Panc1 (cell line): ENCODE measurements around the gene ZSWIM8. TPM values are rescaled to one million over a fixed set of nuclear protein-coding genes. Genes with fewer than 3 reads are reported as not detected.
A peak's percentile ranks its signal among the peaks of the same experiment; 100 is the strongest.

ENCODE experiments used
- ATAC-seq: fragments of 200-7000 bp; cut with Tn5 transposase; 2 replicates; pipeline ENCODE4 v1.9.1; 2020; ENCODE audit warnings: mild to moderate bottlenecking, moderate library complexity
- BruUV-seq: library from RNA; stranded (reverse); fragments of 400-500 nt; replicated peaks from 2 replicates; lab custom pipeline; 2021; lab: Mats Ljungman, UMichigan
- CTCF ChIA-PET: fragments of 300-600 bp; sonication (Branson Sonifier 250); formaldehyde crosslinking; loops from one replicate; lab custom pipeline; 2022; ENCODE audit warnings: antibody characterized with exemption; lab: Charles Lee
- POLR2A ChIA-PET: fragments of 300-600 bp; sonication (Branson Sonifier 250); formaldehyde crosslinking; loops from one replicate; lab custom pipeline; 2022; ENCODE audit warnings: antibody characterized with exemption; lab: Charles Lee
- DNase-seq: peaks from one replicate; pipeline ENCODE4 v3.0.0-alpha.2; 2010; ENCODE audit warnings: low read depth, low spot score
- H3K27ac ChIP-seq: 2 replicates; pipeline ENCODE4 v1.5.1; 2011; ENCODE audit warnings: mild to moderate bottlenecking, low read length, inconsistent platforms
- H3K27me3 ChIP-seq: fragments of 200-500 bp; sonication (Bioruptor generic); 2 replicates; pipeline ENCODE4 v1.6.0; 2014; ENCODE audit warnings: low read length, inconsistent platforms; ENCODE audit not compliant: control insufficient read depth, insufficient read depth
- H3K36me3 ChIP-seq: fragments of 200-500 bp; sonication (Bioruptor generic); 2 replicates; pipeline ENCODE4 v1.5.1; 2014; ENCODE audit warnings: inconsistent platforms, mild to moderate bottlenecking, low read length, moderate library complexity; ENCODE audit not compliant: control insufficient read depth, insufficient read depth
- H3K4me1 ChIP-seq: 2 replicates; pipeline ENCODE4 v1.5.1; 2011; ENCODE audit warnings: inconsistent platforms, mild to moderate bottlenecking, low read length, moderate library complexity; ENCODE audit not compliant: control insufficient read depth, insufficient read depth
- H3K4me3 ChIP-seq, 2 experiments: 2 replicates each; pipeline ENCODE4 v1.5.1; 2011 to 2012; ENCODE audit warnings: low read depth in 2 of 2, low read length in 2 of 2, mild to moderate bottlenecking in 2 of 2, inconsistent platforms in 1 of 2, moderate library complexity in 1 of 2
- H3K9me3 ChIP-seq: fragments of 200-500 bp; sonication (Bioruptor generic); 2 replicates; pipeline ENCODE4 v1.5.1; 2014; ENCODE audit warnings: low read depth, mild to moderate bottlenecking, inconsistent platforms, low read length, moderate library complexity; ENCODE audit not compliant: control insufficient read depth, insufficient read depth
- POLR2AphosphoS5 ChIP-seq: IDR thresholded peaks from 2 replicates; pipeline ENCODE4 v1.6.1; 2012; ENCODE audit warnings: mild to moderate bottlenecking, low read depth, low read length, moderate library complexity
- SIN3A ChIP-seq: IDR thresholded peaks from 2 replicates; pipeline ENCODE4 v1.6.1; 2012; ENCODE audit warnings: low read depth, mild to moderate bottlenecking, low read length, moderate library complexity, borderline replicate concordance; ENCODE audit not compliant: insufficient read depth
- TCF7L2 ChIP-seq: IDR thresholded peaks from 2 replicates; pipeline ENCODE4 v1.6.1; 2011; ENCODE audit warnings: mild to moderate bottlenecking, low read depth, low read length, inconsistent platforms
- in situ Hi-C: cut with HindIII; loops from 2 replicates; pipeline ENCODE4 v1.10.0; 2016; ENCODE audit warnings: low sequenced_read_pairs, low pct_unique_long_range_greater_than_20kb
- intact Hi-C: fragments of 100-400 bp; cut with micrococcal nuclease; formaldehyde crosslinking; loops from one replicate; pipeline ENCODE4 v1.10.0; 2022; ENCODE audit not compliant: unreplicated experiment
- total RNA-seq: library from RNA; stranded (reverse); gene quantifications from one replicate; pipeline ENCODE4 v1.2.1, GENCODE V29; 2021; ENCODE audit not compliant: unreplicated experiment
- TF ChIP-seq, protein P1 (sequence below), 2 experiments: IDR thresholded peaks; 2 replicates each; pipeline ENCODE4 v1.6.1; 2011 to 2012; ENCODE audit warnings: low read depth in 2 of 2, control low read depth in 1 of 2, low read length in 1 of 2, mild to moderate bottlenecking in 1 of 2, moderate library complexity in 1 of 2; ENCODE audit not compliant: insufficient read depth in 1 of 2
- TF ChIP-seq, protein P2 (sequence below): fragments of 450-650 bp; IDR thresholded peaks from 2 replicates; pipeline ENCODE4 v1.5.1; 2017; ENCODE audit warnings: mild to moderate bottlenecking

ZSWIM8 gene
- total RNA-seq, 1 experiment from 2014 or later, result 109 TPM

DNA sequence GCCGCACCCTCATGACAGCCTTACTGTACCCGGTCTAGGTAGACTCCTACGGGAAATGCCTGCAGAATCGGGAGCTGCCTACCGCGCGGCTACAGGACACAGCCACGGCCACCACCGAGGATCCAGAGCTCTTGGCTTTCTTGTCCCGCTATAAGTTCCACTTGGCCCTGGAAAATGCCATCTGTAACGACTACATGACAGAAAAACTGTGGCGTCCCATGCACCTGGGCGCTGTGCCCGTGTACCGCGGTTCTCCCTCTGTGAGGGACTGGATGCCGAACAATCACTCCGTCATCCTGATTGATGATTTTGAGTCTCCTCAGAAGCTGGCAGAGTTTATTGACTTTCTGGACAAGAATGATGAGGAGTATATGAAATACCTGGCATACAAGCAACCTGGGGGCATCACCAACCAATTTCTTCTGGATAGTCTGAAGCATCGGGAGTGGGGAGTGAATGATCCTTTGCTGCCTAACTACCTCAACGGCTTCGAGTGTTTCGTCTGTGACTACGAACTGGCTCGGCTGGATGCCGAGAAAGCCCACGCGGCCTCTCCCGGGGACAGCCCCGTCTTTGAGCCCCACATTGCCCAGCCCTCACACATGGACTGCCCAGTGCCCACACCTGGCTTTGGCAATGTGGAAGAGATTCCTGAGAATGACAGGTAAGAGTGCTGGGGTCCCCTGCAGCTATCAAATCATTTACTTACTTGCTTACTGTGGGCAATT, 12.1 kb upstream of the ZSWIM8 start:
- DNase-seq (no peak), ATAC-seq (no peak)
- peaks cover 30% of the 10 kb centered on the region for H3K4me1 ChIP-seq
- H3K27me3 ChIP-seq, result no peaks in the 10 kb centered on the region
- peak overlapping the region; percentile 90 to 96 for H3K4me3 ChIP-seq
- ChIA-PET CTCF (interaction anchor here (0.7 to 1.4 kb wide), 2 partner anchors 9 to 42 kb away, joined by 3 read pairs; partner anchors contain the start of gene CHCHD1), POLR2A (interaction anchor here (0.6 to 0.9 kb wide), 4 partner anchors 28 to 493 kb away, joined by 3 to 4 read pairs (median 3); no protein-coding TSS in a partner anchor)
- no peaks in the 10 kb centered on the region for H3K9me3 ChIP-seq
- BruUV-seq, result TSS peak; percentile 44
- TF ChIP-seq SIN3A (no peak), POLR2AphosphoS5 (no peak), TCF7L2 (no peak)
- TF ChIP-seq, protein P1, sequence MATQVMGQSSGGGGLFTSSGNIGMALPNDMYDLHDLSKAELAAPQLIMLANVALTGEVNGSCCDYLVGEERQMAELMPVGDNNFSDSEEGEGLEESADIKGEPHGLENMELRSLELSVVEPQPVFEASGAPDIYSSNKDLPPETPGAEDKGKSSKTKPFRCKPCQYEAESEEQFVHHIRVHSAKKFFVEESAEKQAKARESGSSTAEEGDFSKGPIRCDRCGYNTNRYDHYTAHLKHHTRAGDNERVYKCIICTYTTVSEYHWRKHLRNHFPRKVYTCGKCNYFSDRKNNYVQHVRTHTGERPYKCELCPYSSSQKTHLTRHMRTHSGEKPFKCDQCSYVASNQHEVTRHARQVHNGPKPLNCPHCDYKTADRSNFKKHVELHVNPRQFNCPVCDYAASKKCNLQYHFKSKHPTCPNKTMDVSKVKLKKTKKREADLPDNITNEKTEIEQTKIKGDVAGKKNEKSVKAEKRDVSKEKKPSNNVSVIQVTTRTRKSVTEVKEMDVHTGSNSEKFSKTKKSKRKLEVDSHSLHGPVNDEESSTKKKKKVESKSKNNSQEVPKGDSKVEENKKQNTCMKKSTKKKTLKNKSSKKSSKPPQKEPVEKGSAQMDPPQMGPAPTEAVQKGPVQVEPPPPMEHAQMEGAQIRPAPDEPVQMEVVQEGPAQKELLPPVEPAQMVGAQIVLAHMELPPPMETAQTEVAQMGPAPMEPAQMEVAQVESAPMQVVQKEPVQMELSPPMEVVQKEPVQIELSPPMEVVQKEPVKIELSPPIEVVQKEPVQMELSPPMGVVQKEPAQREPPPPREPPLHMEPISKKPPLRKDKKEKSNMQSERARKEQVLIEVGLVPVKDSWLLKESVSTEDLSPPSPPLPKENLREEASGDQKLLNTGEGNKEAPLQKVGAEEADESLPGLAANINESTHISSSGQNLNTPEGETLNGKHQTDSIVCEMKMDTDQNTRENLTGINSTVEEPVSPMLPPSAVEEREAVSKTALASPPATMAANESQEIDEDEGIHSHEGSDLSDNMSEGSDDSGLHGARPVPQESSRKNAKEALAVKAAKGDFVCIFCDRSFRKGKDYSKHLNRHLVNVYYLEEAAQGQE (IDR thresholded peaks at IDR 0.05; ENCODE audit: insufficient read depth in 1 of 2, low read depth in 2 of 2, low read length in 1 of 2), result no peak
- TF ChIP-seq, protein P2, sequence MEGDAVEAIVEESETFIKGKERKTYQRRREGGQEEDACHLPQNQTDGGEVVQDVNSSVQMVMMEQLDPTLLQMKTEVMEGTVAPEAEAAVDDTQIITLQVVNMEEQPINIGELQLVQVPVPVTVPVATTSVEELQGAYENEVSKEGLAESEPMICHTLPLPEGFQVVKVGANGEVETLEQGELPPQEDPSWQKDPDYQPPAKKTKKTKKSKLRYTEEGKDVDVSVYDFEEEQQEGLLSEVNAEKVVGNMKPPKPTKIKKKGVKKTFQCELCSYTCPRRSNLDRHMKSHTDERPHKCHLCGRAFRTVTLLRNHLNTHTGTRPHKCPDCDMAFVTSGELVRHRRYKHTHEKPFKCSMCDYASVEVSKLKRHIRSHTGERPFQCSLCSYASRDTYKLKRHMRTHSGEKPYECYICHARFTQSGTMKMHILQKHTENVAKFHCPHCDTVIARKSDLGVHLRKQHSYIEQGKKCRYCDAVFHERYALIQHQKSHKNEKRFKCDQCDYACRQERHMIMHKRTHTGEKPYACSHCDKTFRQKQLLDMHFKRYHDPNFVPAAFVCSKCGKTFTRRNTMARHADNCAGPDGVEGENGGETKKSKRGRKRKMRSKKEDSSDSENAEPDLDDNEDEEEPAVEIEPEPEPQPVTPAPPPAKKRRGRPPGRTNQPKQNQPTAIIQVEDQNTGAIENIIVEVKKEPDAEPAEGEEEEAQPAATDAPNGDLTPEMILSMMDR, result no peak
- peaks cover 33% of the 10 kb centered on the region for H3K36me3 ChIP-seq
- H3K27ac ChIP-seq, result peak overlapping the region; percentile 93
- in situ Hi-C loops (no loop called here), intact Hi-C loops (no loop called here)

DNA sequence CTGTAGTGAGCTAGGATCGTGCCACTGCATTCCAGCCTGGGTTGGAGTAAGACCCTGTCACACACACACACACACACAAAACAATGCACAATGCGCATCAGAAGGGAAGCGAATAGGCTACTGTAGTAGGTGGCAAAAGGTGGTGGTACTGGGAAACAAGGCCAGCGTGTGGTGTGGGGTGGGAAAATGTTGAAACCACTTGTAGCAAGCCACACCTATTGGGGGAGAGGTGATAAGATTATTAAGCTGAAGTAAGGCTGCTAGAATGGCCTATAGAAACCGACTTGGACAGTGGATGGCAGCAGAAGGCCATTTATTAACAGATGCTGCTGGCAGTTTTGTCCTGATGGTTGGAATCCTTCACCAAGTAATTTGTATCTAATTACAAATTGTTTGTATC, 10.8 kb upstream of the ZSWIM8 start:
- intact Hi-C loops, result no loop called here
- TF ChIP-seq, protein P2, result no peak
- TF ChIP-seq SIN3A, result no peak
- TF ChIP-seq POLR2AphosphoS5, result no peak
- TF ChIP-seq, protein P1 (IDR thresholded peaks at IDR 0.05; ENCODE audit: insufficient read depth in 1 of 2, low read depth in 2 of 2, low read length in 1 of 2), result no peak
- TF ChIP-seq TCF7L2, result no peak
- in situ Hi-C loops, result no loop called here
- peaks cover 26% of the 10 kb centered on the region for H3K36me3 ChIP-seq
- CTCF ChIA-PET, result no interaction called here
- H3K4me3 ChIP-seq, result peak overlapping the region; percentile 90 to 96
- DNase-seq (no peak), ATAC-seq (no peak)
- H3K27me3 ChIP-seq, result no peaks in the 10 kb centered on the region
- peaks cover 32% of the 10 kb centered on the region for H3K4me1 ChIP-seq
- POLR2A ChIA-PET, result no interaction called here
- no TSS peak for BruUV-seq
- H3K9me3 ChIP-seq, result no peaks in the 10 kb centered on the region
- peak overlapping the region; percentile 2; the same call in 1 of the 2 replicates for H3K27ac ChIP-seq
